MM.1S (cell line): Measurements from ENCODE around the gene AQP5.

Experiments
- DNase-seq: peaks from one replicate; pipeline ENCODE4 v3.0.0-alpha.2; 2015
- H2AFZ ChIP-seq: fragments of 300-600 bp; sonication (generic); 2 replicates; pipeline ENCODE4 v1.6.0; 2016; ENCODE audit warnings: antibody characterized with exemption, low read length
- H3F3A ChIP-seq: fragments of 300-600 bp; sonication (generic); 2 replicates; pipeline ENCODE4 v1.6.1; 2016; ENCODE audit warnings: mild to moderate bottlenecking, antibody characterized with exemption, low read length, moderate library complexity, mixed read lengths; ENCODE audit not compliant: insufficient read depth
- H3K27ac ChIP-seq: fragments of 300-600 bp; sonication (generic); 2 replicates; pipeline ENCODE4 v1.5.1; 2016; ENCODE audit warnings: mild to moderate bottlenecking, low read length
- H3K27me3 ChIP-seq: fragments of 300-600 bp; sonication (generic); replicated peaks from 2 replicates; pipeline ENCODE4 v1.6.0; 2016; ENCODE audit warnings: low read length; ENCODE audit not compliant: insufficient read depth
- H3K36me3 ChIP-seq: fragments of 300-600 bp; sonication (generic); replicated peaks from 2 replicates; pipeline ENCODE4 v1.6.1; 2016; ENCODE audit warnings: mild to moderate bottlenecking, low read length, mixed read lengths; ENCODE audit not compliant: insufficient read depth
- H3K4me1 ChIP-seq: fragments of 300-600 bp; sonication (generic); 2 replicates; pipeline ENCODE4 v1.6.1; 2016; ENCODE audit warnings: low read length, mixed read lengths
- H3K4me2 ChIP-seq: fragments of 300-600 bp; sonication (generic); 2 replicates; pipeline ENCODE4 v1.6.0; 2016; ENCODE audit warnings: low read depth, low read length
- H3K4me3 ChIP-seq: fragments of 300-600 bp; sonication (generic); 2 replicates; pipeline ENCODE4 v1.5.1; 2016; ENCODE audit warnings: low read length, mixed read lengths
- H3K79me2 ChIP-seq: fragments of 300-600 bp; sonication (generic); 2 replicates; pipeline ENCODE4 v1.6.1; 2016; ENCODE audit warnings: mixed run types, low read length, mixed read lengths
- H3K9ac ChIP-seq: fragments of 300-600 bp; sonication (generic); 2 replicates; pipeline ENCODE4 v1.6.1; 2016; ENCODE audit warnings: low read length, mixed read lengths
- H3K9me2 ChIP-seq: fragments of 300-600 bp; sonication (generic); replicated peaks from 2 replicates; pipeline ENCODE4 v1.6.1; 2016; ENCODE audit warnings: mild to moderate bottlenecking, low read length, mixed read lengths; ENCODE audit not compliant: insufficient read depth
- H3K9me3 ChIP-seq: fragments of 300-600 bp; sonication (generic); replicated peaks from 2 replicates; pipeline ENCODE4 v1.6.1; 2016; ENCODE audit warnings: mild to moderate bottlenecking, low read length, mixed read lengths; ENCODE audit not compliant: insufficient read depth
- H4K20me1 ChIP-seq: fragments of 300-600 bp; sonication (generic); 2 replicates; pipeline ENCODE4 v1.6.1; 2016; ENCODE audit warnings: mild to moderate bottlenecking, low read length, moderate library complexity, mixed read lengths; ENCODE audit not compliant: insufficient read depth
- CTCF ChIP-seq: fragments of 300-600 bp; sonication (generic); IDR thresholded peaks from 2 replicates; pipeline ENCODE4 v1.5.1; 2016; ENCODE audit warnings: antibody characterized with exemption, low read length, mixed read lengths
- EZH2 ChIP-seq: fragments of 300-600 bp; sonication (generic); optimal IDR thresholded peaks from 2 replicates; pipeline ENCODE3; 2017; ENCODE audit warnings: low read depth, mild to moderate bottlenecking, antibody characterized with exemption, low read length, mixed read lengths
- EZH2phosphoT487 ChIP-seq: fragments of 300-600 bp; sonication (generic); IDR thresholded peaks from 2 replicates; pipeline ENCODE4 v1.6.1; 2018; ENCODE audit warnings: antibody characterized with exemption, low read length

AQP5 gene

GRCh38 chr12:49932533-49933130 lies 29.0 kb upstream of the AQP5 start:
- Histone ChIP-seq H3K27ac (no peak overlapping the region), H3K4me2 (no peak overlapping the region), H3K79me2 (no peaks in the 10 kb centered on the region), H3F3A (no peaks in the 10 kb centered on the region), H4K20me1 (no peaks in the 10 kb centered on the region), H3K9me3 (no peaks in the 10 kb centered on the region), H2AFZ (no peak overlapping the region), H3K4me1 (no peaks in the 10 kb centered on the region), H3K9me2 (no peaks in the 10 kb centered on the region), H3K4me3 (no peak overlapping the region), H3K27me3 (no peaks in the 10 kb centered on the region), H3K9ac (no peak overlapping the region), H3K36me3 (no peaks in the 10 kb centered on the region)
- no peak for DNase-seq
- TF ChIP-seq EZH2phosphoT487 (no peak), EZH2 (no peak), CTCF (no peak)

GRCh38 chr12:49933796-49934195 lies 27.9 kb upstream of the AQP5 start:
- Histone ChIP-seq H3K27ac (no peak overlapping the region), H3K4me1 (no peaks in the 10 kb centered on the region), H3K9me3 (no peaks in the 10 kb centered on the region), H3F3A (no peaks in the 10 kb centered on the region), H3K79me2 (no peaks in the 10 kb centered on the region), H3K4me2 (no peak overlapping the region), H3K27me3 (no peaks in the 10 kb centered on the region), H2AFZ (no peak overlapping the region), H3K4me3 (no peak overlapping the region), H3K36me3 (no peaks in the 10 kb centered on the region), H3K9me2 (no peaks in the 10 kb centered on the region), H4K20me1 (no peaks in the 10 kb centered on the region), H3K9ac (no peak overlapping the region)
- DNase-seq, result no peak
- TF ChIP-seq EZH2phosphoT487 (no peak), CTCF (no peak), EZH2 (no peak)

- Histone ChIP-seq H3K9me3 (no peaks in the 10 kb centered on the region), H3K79me2 (no peaks in the 10 kb centered on the region), H4K20me1 (no peaks in the 10 kb centered on the region), H3K36me3 (no peaks in the 10 kb centered on the region), H3K27ac (no peak overlapping the region), H3K4me1 (no peaks in the 10 kb centered on the region), H2AFZ (no peak overlapping the region), H3K27me3 (no peaks in the 10 kb centered on the region), H3K9ac (no peak overlapping the region), H3K9me2 (no peaks in the 10 kb centered on the region), H3F3A (no peaks in the 10 kb centered on the region), H3K4me2 (no peak overlapping the region), H3K4me3 (no peak overlapping the region)
- DNase-seq, result no peak
- TF ChIP-seq EZH2phosphoT487 (no peak), EZH2 (no peak), CTCF (no peak)
Observed at GRCh38 chr12:49934505-49934904, 27.2 kb upstream of the AQP5 start.
